HUES48 (cell line): Measurements from ENCODE around the gene IL15.

Experiments used
- H3K27ac ChIP-seq: one replicate; pipeline ENCODE4 v1.7.0; 2013; ENCODE audit warnings: low read depth, low read length, inconsistent platforms
- H3K27me3 ChIP-seq: 2 replicates; pipeline ENCODE4 v1.6.1; 2013; ENCODE audit warnings: mild to moderate bottlenecking, low read length; ENCODE audit not compliant: control insufficient read depth, insufficient read depth
- H3K36me3 ChIP-seq: 2 replicates; pipeline ENCODE4 v1.6.1; 2013; ENCODE audit warnings: low read length; ENCODE audit not compliant: control insufficient read depth, insufficient read depth
- H3K4me1 ChIP-seq: 2 replicates; pipeline ENCODE4 v1.6.1; 2013; ENCODE audit warnings: mild to moderate bottlenecking, low read length; ENCODE audit not compliant: control insufficient read depth, insufficient read depth
- H3K4me3 ChIP-seq: 2 replicates; pipeline ENCODE4 v1.5.1; 2013; ENCODE audit warnings: mild to moderate bottlenecking, low read depth, low read length
- H3K9ac ChIP-seq: 2 replicates; pipeline ENCODE4 v1.6.1; 2013; ENCODE audit warnings: mild to moderate bottlenecking, low read depth, low read length, moderate library complexity
- H3K9me3 ChIP-seq: 2 replicates; pipeline ENCODE4 v1.6.1; 2013; ENCODE audit warnings: low read length; ENCODE audit not compliant: control insufficient read depth, insufficient read depth

IL15 gene

DNA sequence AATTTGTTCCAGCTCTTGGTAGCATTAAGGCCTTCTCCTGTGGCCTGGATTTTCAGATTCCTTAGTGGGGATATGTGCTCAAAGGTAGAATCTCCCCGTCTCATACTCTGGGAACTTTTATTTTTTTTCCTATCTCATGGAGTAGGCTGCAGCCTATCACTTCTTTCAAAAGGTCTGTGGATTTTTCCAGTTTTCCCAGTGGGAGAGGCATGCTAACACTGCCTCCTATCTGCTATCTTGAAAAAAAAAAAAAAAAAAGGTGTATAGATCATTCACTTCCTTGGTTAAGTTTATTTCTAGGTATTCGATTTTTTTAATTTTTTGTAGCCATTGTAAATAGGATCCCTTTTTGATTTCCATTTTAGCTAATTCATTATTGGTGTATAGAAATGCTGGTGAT lies 67.1 kb downstream of the IL15 start:
- no peaks in the 10 kb centered on the region for H3K36me3 ChIP-seq
- H3K4me3 ChIP-seq = no peak overlapping the region
- H3K9me3 ChIP-seq = no peaks in the 10 kb centered on the region
- no peaks in the 10 kb centered on the region for H3K27me3 ChIP-seq
- H3K27ac ChIP-seq = no peak overlapping the region
- no peak overlapping the region for H3K9ac ChIP-seq
- H3K4me1 ChIP-seq = no peaks in the 10 kb centered on the region

GRCh38 chr4:141705048-141705746 lies 68.8 kb downstream of the IL15 start:
- Histone ChIP-seq H3K36me3 (no peaks in the 10 kb centered on the region), H3K9ac (no peak overlapping the region), H3K9me3 (no peaks in the 10 kb centered on the region), H3K27me3 (no peaks in the 10 kb centered on the region), H3K27ac (no peak overlapping the region), H3K4me1 (no peaks in the 10 kb centered on the region), H3K4me3 (no peak overlapping the region)

DNA sequence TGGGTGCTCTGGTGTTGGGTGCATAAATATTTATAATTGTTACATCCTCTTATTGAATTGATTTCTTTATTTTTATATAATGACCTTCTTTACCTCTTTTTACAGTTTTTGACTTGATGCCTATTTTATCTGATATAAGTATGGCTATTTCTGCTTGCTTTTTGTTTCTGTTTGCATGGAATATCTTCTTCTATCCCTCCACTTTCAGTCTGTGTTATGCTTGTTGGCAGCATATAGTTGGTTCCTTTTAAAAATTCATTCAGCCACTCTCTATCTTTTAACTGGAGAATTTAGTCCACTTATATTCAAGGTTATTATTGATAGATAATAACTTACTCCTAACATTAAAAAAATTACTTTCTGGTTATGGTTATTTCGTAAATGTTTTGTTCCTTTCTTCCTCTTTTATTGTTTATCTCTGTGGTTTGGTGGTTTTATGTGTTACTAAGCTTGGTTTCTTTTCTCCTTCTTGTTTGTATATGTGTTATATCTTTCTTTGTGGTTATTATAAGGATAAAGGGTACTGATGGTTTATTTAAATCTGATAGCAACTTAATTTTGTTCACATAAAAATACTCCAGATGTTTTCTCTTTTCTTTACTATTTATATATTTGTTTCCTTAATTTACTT lies 69.5 kb downstream of the IL15 start:
- no peaks in the 10 kb centered on the region for H3K27me3 ChIP-seq
- H3K9me3 ChIP-seq = no peaks in the 10 kb centered on the region
- H3K4me3 ChIP-seq = no peak overlapping the region
- no peaks in the 10 kb centered on the region for H3K4me1 ChIP-seq
- H3K9ac ChIP-seq = no peak overlapping the region
- no peaks in the 10 kb centered on the region for H3K36me3 ChIP-seq
- no peak overlapping the region for H3K27ac ChIP-seq

- Histone ChIP-seq H3K9ac (no peak overlapping the region), H3K4me1 (no peaks in the 10 kb centered on the region), H3K9me3 (no peaks in the 10 kb centered on the region), H3K4me3 (no peak overlapping the region), H3K27me3 (no peaks in the 10 kb centered on the region), H3K27ac (no peak overlapping the region), H3K36me3 (no peaks in the 10 kb centered on the region)
Measured at GRCh38 chr4:141706445-141706844, 70.1 kb downstream of the IL15 start.

GRCh38 chr4:141711211-141711610 lies 74.8 kb downstream of the IL15 start:
- no peak overlapping the region for H3K9ac ChIP-seq
- H3K4me1 ChIP-seq = peaks cover 7% of the 10 kb centered on the region; the same call in 1 of the 2 replicates
- H3K4me3 ChIP-seq = no peak overlapping the region
- H3K36me3 ChIP-seq = no peaks in the 10 kb centered on the region
- H3K9me3 ChIP-seq = no peaks in the 10 kb centered on the region
- H3K27ac ChIP-seq = no peak overlapping the region
- H3K27me3 ChIP-seq = no peaks in the 10 kb centered on the region

DNA sequence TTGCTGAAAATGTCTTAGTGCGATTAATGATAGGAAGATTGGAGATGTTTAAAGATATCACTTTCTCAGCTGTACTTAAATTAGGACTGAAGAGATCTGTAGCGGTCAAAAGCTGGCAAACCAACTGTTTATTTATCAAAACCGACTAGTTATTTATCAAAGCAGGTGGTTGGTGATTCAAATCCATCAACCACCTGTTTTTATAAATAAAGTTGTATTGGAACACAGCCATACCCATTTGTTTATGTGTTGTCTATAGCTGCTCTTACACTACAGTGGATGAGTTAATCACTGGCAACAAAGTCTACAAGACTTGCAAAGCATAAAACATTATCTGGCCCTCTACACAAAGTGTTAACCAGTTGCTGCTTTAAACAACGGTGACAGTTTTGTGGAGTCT lies 76.8 kb downstream of the IL15 start:
- Histone ChIP-seq H3K4me3 (no peak overlapping the region), H3K36me3 (no peaks in the 10 kb centered on the region), H3K9me3 (no peaks in the 10 kb centered on the region), H3K4me1 (peaks cover 7% of the 10 kb centered on the region; the same call in 1 of the 2 replicates), H3K9ac (no peak overlapping the region), H3K27me3 (no peaks in the 10 kb centered on the region), H3K27ac (peak overlapping the region; percentile 54)

DNA sequence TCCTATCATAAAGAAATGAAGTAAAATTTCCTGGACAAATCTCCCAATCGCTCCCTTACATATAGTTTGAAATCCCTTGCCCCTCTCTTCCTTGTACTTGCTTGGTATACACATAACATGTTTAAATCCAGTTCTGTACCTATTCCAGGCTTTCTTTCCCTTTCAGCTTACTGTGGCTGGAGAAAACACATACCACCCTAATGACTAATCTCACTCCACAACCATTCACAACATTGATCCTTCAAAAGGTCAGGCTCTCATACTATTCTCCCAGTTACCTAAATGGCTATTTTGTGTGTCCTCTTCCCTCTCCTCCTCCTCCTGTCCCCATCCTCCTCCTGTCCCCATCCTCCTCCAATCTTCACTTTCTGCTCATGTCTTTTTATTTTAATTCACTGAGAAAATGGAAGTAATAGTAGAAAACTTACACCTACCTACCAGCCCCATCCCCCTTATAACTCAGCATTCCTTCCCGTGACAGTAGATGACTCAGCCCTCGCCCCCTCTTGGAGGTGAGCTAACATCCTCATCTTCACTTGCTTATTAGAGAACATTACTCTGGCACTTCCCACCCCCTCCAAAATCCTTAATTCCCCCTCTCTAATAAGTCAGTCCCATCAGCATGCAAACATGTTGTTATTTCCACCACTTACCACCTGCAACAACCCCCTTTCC lies 77.5 kb downstream of the IL15 start:
- Histone ChIP-seq H3K27me3 (no peaks in the 10 kb centered on the region), H3K36me3 (no peaks in the 10 kb centered on the region), H3K4me3 (no peak overlapping the region), H3K4me1 (peaks cover 7% of the 10 kb centered on the region; the same call in 1 of the 2 replicates), H3K9ac (no peak overlapping the region), H3K27ac (peak overlapping the region; percentile 58), H3K9me3 (no peaks in the 10 kb centered on the region)

- Histone ChIP-seq H3K27me3 (no peaks in the 10 kb centered on the region), H3K9ac (no peak overlapping the region), H3K27ac (no peak overlapping the region), H3K36me3 (no peaks in the 10 kb centered on the region), H3K4me1 (no peaks in the 10 kb centered on the region), H3K9me3 (no peaks in the 10 kb centered on the region), H3K4me3 (no peak overlapping the region)
Measured at GRCh38 chr4:141719585-141719984, 83.2 kb downstream of the IL15 start.

DNA sequence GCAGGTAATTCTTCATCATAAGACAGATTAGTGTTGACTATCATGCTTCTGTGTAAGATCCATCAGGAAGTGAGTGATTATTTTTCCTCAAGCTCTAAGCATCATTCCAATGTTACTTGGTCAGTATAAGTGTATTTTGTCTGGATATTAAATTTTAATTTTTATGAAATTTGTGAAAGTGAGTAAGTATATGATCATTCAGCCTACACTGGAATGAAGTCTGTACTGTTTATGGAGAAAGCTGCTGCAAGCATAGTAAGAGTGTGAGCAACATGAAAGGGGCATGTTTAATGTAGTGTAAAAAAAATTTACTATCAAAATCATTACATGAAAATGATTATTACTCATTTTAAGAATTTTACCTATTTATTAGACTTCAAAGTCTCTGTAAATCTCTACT lies 84.8 kb downstream of the IL15 start:
- Histone ChIP-seq H3K4me3 (no peak overlapping the region), H3K9ac (no peak overlapping the region), H3K9me3 (no peaks in the 10 kb centered on the region), H3K27ac (no peak overlapping the region), H3K4me1 (no peaks in the 10 kb centered on the region), H3K27me3 (no peaks in the 10 kb centered on the region), H3K36me3 (no peaks in the 10 kb centered on the region)

GRCh38 chr4:141724646-141725045 lies 88.3 kb downstream of the IL15 start:
- Histone ChIP-seq H3K9ac (no peak overlapping the region), H3K36me3 (no peaks in the 10 kb centered on the region), H3K27me3 (no peaks in the 10 kb centered on the region), H3K27ac (no peak overlapping the region), H3K4me3 (no peak overlapping the region), H3K4me1 (no peaks in the 10 kb centered on the region), H3K9me3 (no peaks in the 10 kb centered on the region)

- Histone ChIP-seq H3K36me3 (no peaks in the 10 kb centered on the region), H3K27me3 (no peaks in the 10 kb centered on the region), H3K9me3 (no peaks in the 10 kb centered on the region), H3K4me3 (no peak overlapping the region), H3K27ac (no peak overlapping the region), H3K4me1 (no peaks in the 10 kb centered on the region), H3K9ac (no peak overlapping the region)
Measured at GRCh38 chr4:141727420-141727819, 91.0 kb downstream of the IL15 start.
